ENCODE results near the gene PCCA.

DNA sequence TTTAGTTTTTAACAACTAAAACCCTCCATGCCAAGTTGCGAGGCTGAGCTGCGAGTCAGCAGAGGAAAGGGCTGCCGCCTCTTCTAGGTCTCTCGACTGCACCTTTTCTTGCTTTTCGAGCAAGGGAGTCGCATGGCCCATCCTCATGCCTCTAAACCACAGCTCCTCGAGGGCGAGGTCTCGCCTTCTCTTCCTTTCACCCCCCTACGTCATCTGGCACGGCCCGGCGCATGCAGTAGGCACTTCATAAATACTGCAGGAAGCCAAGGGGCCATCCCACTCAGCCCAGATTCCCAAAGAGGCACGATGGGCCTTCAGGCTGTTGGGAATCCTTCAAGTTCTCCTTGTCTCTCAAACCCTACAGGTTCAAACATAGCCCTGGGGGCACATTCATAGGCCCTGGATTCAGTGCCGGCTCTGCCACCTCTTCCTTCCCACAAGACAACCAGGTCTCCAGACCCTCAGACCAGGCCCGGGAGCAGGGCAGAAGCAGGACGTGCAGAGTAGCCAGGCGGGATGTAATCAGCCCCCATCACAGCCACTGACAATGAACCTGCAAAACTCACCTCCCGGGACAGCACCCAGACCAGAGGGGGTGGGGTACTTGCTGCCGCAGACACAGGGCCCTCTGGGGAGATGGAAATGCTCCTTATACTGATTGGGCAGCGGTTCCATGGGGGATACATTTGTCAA lies 458.0 kb downstream of the PCCA start:
- TF ChIP-seq, protein P1, sequence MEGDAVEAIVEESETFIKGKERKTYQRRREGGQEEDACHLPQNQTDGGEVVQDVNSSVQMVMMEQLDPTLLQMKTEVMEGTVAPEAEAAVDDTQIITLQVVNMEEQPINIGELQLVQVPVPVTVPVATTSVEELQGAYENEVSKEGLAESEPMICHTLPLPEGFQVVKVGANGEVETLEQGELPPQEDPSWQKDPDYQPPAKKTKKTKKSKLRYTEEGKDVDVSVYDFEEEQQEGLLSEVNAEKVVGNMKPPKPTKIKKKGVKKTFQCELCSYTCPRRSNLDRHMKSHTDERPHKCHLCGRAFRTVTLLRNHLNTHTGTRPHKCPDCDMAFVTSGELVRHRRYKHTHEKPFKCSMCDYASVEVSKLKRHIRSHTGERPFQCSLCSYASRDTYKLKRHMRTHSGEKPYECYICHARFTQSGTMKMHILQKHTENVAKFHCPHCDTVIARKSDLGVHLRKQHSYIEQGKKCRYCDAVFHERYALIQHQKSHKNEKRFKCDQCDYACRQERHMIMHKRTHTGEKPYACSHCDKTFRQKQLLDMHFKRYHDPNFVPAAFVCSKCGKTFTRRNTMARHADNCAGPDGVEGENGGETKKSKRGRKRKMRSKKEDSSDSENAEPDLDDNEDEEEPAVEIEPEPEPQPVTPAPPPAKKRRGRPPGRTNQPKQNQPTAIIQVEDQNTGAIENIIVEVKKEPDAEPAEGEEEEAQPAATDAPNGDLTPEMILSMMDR (IDR thresholded peaks at IDR 0.05; ENCODE audit: borderline replicate concordance, extremely low read depth, low read length, poor library complexity, severe bottlenecking): no peak
- no peak for TF ChIP-seq EZH2 (IDR thresholded peaks at IDR 0.05; ENCODE audit: borderline replicate concordance, low read depth, low read length, severe bottlenecking)

All from DND-41 (cell line).